ENCODE measurements around the gene ARHGAP9.
"Not testable (repeated sequence)": the region's sequence is repeated elsewhere in the genome, so short reads cannot be mapped to it uniquely, and the experiment has no call there.

Gene ARHGAP9

DNA sequence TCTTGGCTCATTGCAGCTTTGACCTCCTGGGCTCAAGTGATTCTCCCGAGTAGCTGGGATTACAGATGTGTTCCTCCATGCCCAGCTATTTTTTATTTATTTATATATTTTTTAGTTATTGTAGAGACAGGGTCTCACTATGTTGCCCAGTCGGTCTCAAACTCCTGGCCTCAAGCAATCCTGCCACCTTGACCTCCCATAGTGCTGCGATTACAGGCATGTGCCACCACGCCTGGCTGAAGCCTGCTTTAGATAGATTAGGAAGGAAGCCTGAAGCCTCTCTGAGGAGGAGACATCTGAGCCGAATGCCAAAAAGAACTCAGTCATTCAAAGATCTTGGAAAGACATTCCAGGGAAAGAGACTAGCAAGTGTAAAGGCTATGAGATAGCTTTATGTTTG is 34.9 kb downstream of the ARHGAP9 start:
- no peak overlapping the region for H3K4me3 ChIP-seq (ENCODE audit: low read length)
- TF ChIP-seq ZNF274 (IDR thresholded peaks at IDR 0.05; ENCODE audit: low read depth, low read length): no peak

DNA sequence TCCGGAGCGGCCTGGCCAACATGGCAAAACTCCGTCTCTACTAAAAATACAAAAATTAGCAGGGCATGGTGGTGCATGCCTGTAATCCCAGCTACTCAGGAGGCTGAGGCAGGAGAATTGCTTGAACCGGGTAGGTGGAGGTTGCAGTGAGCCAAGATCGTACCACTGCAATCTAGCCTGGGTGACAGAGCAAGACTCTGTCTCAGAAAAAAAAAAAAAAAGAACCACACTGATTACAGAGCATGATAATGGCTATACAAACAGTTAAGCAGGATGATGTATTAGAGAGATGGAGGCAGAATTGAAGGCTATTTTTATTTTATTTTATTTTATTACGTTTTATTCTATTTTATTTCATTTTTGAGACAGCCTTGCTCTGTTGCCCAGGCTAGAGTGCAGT is 35.3 kb downstream of the ARHGAP9 start:
- H3K4me3 ChIP-seq (ENCODE audit: low read length): not testable (repeated sequence)

DNA sequence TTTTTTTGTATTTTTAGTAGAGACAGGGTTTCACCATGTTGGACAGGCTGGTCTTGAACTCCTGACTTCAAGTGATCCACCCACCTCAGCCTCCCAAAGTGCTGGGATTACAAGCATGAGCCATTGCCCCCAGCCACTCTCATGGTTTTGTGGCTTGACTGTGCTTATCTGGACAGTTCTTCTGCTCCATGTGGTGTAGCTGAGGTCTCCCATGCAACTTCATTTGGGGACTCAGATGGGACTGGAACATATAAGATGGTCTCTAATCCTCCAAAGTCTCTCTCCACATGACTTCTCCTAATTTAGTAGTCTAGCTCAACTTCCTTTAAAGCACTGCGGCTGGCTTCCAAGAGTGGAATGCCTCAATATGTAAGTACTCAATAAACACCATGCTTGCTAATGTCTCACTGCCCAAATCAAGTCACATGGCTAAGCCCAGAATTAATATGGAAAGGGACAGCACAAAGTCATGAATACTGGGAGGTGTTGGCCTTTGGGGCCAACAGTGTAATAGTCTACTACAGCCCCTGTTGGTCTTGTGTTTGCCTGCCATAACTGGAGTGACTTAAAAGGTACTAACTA is 37.7 kb downstream of the ARHGAP9 start:
- no peak overlapping the region for H3K4me3 ChIP-seq (ENCODE audit: low read length)
- no peak for TF ChIP-seq ZNF274 (IDR thresholded peaks at IDR 0.05; ENCODE audit: low read depth, low read length)

DNA sequence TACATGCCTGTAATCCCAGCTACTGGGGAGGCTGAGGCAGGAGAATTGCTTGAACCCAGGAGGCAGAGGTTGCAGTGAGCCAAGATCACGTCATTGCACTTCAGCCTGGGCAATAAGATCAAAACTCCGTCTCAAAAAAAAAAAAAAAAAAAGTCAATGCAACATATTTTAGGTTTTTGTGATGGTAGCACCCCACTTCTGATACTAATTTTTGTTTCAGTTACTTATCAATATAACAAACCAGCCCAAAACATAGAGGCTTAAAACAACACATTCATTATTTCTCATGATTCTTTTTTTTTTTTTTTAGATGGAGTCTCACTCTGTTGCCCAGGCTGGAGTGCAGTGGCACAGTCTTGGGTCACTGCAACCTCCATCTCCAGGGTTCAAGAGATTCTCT is 38.3 kb downstream of the ARHGAP9 start:
- H3K4me3 ChIP-seq (ENCODE audit: low read length): not testable (repeated sequence)

DNA sequence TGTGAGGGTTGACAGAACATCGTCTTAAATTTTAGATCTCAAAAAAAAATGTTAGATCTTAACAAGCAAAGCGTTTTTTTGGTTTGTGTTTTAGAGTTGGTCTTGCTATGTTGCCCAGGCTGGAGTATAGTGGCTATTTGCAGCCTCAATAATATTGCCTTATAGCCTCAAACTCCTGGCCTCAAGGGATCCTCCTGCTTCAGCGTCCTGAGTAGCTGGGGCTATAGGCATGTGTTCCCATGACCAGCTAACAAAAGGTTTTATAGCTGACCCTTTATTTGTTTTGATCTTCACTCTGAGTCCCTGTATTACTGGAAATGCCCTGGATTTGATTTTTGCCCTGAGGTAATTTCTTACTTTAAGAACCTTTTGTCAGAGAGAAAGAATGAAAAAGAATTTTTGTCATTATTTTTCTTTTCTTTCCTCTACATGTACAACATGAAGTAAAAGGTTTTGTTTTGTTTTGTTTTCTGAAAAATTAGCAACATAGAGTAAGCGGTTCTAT is 39.9 kb downstream of the ARHGAP9 start:
- TF ChIP-seq ZNF274 (IDR thresholded peaks at IDR 0.05; ENCODE audit: low read depth, low read length): no peak
- no peak overlapping the region for H3K4me3 ChIP-seq (ENCODE audit: low read length)

DNA sequence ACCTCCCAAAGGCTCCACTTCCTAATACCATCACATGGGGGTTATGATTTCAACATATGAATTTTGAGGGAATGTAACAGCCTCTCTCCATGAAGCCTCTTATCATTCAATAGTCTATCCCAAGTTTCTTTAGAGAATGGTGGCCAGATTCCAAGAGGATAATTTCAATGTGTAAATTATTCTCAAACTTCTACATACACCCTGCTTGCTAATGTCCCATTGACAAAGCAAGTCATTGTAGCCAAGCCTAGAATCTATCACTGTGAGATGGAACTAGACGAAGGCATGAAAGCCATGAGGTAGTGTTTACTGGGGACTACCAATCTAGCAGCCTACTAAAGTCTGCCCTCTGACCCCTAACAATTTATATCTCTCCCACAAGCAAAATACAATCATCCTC is 41.3 kb downstream of the ARHGAP9 start:
- TF ChIP-seq ZNF274 (IDR thresholded peaks at IDR 0.05; ENCODE audit: low read depth, low read length): no peak
- no peak overlapping the region for H3K4me3 ChIP-seq (ENCODE audit: low read length)

DNA sequence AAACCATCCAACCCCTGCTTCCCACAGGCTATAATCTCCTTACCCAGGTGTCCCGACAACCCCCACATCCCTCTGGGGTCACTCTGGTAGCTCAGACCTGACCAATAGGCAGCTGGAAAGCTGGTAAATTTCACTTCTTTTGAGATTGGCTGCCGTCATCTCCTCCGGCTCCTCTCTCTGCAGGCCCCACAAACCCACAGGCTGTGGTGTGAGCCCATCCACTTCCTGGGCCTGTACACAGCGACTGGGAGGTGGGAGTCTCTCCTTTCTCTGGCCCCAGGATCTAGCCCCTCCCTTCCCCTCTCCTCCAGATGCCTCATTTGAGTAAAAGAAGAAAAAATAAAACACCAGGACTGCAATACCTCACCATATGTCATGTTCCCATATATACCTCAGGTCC is 44.4 kb downstream of the ARHGAP9 start:
- no peak overlapping the region for H3K4me3 ChIP-seq (ENCODE audit: low read length)
- no peak for TF ChIP-seq ZNF274 (IDR thresholded peaks at IDR 0.05; ENCODE audit: low read depth, low read length)

DNA sequence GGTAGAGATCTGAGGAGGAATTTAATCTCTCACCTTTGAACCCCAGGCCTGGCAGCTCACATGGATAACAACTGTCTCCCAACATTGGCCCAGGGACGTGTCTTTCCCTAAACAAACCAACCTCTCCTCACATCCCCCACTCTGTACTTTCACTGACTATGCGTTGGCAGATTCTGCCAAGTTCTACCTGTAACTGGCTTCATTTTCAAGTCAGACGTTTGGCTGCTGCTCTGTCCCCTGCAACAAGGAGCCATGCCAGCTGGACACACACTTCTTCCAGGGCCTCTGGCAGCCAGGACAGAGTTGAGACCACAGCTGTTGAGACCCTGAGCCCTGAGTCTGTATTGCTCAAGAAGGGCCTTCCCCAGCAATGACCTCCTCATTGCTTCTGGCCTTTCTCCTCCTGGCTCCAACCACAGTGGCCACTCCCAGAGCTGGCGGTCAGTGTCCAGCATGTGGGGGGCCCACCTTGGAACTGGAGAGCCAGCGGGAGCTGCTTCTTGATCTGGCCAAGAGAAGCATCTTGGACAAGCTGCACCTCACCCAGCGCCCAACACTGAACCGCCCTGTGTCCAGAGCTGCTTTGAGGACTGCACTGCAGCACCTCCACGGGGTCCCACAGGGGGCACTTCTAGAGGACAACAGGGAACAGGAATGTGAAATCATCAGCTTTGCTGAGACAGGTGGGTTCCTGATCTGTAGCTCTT is 45.0 kb downstream of the ARHGAP9 start, which contains the start of gene INHBC:
Gene INHBC (plus strand): TSS at position 268 of the 707 bp plus-strand sequence. CDS start 103 bp downstream, at position 371.
- no peak within 1 kb of the TSS for H3K4me3 ChIP-seq (ENCODE audit: low read length)
- TF ChIP-seq ZNF274 (IDR thresholded peaks at IDR 0.05; ENCODE audit: low read depth, low read length): no peak

DNA sequence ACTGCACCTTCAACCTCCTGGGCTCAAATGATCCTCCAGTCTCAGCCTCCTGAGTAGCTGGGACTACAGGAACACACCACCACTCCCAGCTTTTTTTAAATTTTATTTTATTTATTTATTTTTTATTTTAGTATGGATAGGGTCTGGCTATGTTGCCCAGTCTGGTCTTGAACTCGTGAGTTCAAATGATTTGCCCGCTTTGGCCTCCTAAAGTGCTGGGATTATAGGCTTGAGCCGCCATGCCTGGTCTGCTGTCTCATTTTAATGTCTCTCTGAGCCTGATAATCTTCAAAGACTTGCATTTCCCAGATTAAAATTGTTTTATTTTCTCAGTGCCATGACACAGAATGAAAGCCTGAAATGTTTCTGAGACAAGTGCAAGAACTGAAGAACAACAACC is 46.3 kb downstream of the ARHGAP9 start:
- H3K4me3 ChIP-seq (ENCODE audit: low read length): no peak overlapping the region
- TF ChIP-seq ZNF274 (IDR thresholded peaks at IDR 0.05; ENCODE audit: low read depth, low read length): no peak

DNA sequence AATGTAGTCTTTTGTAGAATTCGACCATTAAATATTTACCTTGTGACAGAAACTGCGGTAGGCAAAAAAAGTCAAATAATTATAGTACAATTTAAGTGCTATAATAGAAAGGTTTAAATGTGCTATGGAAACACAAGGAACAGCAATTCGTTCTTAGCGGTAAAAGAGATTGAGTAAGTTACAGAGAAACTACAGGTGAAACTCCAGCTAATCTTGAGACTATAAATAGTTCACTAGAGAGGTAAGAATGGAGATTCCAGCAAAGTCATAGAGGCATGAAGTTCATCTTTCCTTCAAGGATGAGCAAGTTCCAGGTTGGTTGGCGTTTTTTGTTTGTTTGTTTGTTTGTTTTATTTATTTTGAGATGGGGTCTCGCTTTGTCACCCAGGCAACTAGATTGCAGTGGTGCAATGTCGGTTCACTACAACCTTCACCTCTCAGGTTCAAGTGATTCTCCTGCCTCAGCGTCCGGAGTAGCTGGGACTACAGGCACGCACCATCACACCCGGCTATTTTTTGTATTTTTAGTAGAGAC is 47.9 kb downstream of the ARHGAP9 start:
- H3K4me3 ChIP-seq (ENCODE audit: low read length): no peak overlapping the region; the same call in 1 of the 2 replicates
- no peak for TF ChIP-seq ZNF274 (IDR thresholded peaks at IDR 0.05; ENCODE audit: low read depth, low read length)

DNA sequence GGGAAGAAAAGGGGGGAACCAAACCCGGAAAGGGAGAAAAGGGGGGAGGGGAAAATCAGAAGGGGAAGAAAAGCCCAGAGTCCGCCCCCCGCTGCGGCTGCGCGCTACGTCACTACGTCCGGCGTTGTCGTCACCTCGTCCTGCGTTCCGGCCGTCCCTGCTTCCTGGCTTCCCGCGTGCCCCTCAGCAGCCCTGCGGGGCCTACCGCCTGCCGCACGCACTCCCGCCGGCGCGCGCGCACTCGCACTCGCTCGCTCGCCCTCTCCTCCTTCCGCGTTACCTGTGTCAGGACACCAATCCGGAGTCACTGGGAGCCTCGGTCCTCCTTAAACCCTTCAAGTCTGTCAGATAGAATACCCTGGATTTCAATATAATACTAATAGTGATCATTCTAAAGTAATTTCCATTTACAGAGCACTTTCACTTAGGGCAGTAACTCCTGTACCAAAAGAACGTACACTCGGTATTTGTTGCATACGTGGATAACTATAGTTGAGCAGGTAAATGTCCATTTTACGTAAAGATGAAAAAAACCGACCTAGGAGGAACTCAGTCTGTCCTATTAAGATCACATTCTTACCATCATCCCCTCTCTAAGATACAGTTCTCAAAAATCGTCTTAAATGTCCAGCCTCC is 48.6 kb downstream of the ARHGAP9 start, which contains the start of gene R3HDM2:
Gene R3HDM2 (minus strand): TSS at position 113 of the 636 bp plus-strand sequence. CDS start 120,615 bp downstream, outside the sequence.
- TF ChIP-seq ZNF274 (IDR thresholded peaks at IDR 0.05; ENCODE audit: low read depth, low read length): no peak
- H3K4me3 ChIP-seq (ENCODE audit: low read length): peak within 1 kb of the TSS; percentile 96

DNA sequence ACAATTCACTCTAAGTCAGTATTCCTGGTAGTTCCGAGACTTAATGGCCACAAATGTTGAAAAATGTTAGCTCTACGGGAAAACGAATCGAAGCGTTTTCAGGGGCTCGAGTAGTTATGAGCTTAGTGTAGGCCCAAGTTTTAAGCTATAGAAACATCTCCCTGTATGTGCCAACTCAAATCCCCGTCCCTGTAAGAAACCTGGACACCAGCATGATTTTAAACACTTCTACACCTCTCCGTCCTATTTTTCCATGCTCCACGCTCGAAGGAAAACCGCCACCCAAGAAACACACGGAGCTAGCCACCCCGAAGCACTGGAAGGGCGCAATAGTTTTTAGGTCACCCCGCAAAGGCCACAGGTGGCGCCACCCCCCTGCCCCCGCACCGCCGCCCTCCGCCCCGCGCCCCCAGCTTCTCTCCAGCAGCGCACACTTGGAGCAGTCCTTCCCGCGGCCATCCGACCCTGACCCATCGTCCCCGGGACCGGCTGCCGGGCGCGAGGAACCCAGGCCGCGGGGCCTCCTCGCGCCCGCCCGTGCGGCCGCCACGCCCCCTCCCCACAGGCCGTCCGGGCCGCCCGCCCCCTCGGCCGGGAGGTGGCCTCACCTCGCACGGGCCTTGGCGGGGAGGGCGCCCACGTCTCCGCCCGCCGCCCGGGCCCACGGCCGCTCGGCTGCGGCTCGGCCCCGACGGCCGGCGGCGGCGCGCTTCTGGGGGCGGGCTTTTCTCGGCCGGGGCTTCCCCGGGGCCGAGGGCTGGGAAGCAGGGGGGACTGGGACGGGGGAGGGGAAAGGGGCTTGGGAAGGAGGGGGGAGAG is 49.3 kb downstream of the ARHGAP9 start:
- peak overlapping the region; percentile 96 for H3K4me3 ChIP-seq (ENCODE audit: low read length)
- no peak for TF ChIP-seq ZNF274 (IDR thresholded peaks at IDR 0.05; ENCODE audit: low read depth, low read length)

DNA sequence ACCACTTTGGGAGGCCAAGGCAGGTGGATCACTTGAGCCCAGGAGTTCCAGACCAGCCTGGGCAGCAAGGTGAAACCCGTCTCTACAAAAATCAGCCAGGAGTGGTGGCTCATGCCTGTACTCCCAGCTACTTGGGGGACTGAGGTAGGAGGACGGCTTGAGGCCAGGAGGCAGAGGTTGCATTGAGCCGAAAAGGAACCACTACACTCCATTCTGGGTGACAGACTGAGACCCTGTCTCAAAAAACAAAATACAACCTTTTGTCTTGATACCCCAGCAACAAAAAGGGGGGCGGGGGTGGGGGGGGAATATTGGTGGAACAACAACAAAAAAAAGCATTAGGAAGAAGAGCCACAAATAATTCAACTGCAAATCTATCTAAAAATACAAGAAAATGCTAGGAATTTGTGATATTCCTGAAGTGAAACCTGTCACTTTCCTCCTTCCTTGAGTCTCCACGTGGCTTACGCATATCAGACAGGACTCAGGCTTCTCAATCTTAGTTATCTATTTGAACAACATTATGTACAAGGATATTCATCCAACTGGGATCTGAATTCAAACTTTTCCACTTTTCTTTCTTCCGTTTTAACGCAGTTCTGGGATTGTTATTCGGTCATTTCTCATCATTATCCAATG is 50.1 kb downstream of the ARHGAP9 start:
- peak overlapping the region; percentile 96 for H3K4me3 ChIP-seq (ENCODE audit: low read length)
- no peak for TF ChIP-seq ZNF274 (IDR thresholded peaks at IDR 0.05; ENCODE audit: low read depth, low read length)
